GM19468 (cell line): ENCODE measurements around the gene DHRS7C.

Source experiments
- ATAC-seq: cut with Tn5 transposase; IDR thresholded peaks from one replicate; pipeline ENCODE4 v1.9.1; 2021; ENCODE audit warnings: mild to moderate bottlenecking, moderate library complexity, moderate number of reproducible peaks; ENCODE audit not compliant: unreplicated experiment; ENCODE audit errors: extremely low read depth

Gene DHRS7C

DNA sequence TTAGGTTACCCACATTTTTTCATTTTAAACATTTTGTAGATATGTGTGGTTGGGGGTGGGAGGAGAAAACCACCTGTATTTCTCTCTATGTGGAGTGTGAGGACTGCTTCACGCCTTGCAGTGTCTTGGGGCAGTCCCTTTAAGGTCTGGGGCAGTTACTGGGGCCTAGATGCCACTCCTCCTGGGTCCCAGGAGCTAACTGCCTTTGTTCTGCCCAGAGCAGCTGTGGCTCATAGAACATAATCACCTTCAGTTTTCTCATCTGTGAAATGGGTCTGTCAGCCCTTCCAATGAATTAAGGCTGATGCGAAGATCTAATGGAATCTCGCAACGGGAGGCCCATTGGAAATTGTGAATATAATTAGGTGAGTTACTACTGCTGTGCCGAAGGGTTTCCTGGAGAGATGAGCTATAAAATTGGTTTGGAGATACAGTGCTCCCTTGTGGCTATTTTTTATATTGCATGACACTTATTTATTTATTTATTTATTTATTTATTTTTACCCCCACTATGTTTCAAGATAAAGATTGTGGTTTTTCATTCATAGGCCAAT, 22.9 kb downstream of the DHRS7C start:
- ATAC-seq, result no peak

GRCh38 chr17:9767432-9767991, 23.9 kb downstream of the DHRS7C start:
- no peak for ATAC-seq

GRCh38 chr17:9766970-9767369, 24.4 kb downstream of the DHRS7C start:
- ATAC-seq, result no peak

DNA sequence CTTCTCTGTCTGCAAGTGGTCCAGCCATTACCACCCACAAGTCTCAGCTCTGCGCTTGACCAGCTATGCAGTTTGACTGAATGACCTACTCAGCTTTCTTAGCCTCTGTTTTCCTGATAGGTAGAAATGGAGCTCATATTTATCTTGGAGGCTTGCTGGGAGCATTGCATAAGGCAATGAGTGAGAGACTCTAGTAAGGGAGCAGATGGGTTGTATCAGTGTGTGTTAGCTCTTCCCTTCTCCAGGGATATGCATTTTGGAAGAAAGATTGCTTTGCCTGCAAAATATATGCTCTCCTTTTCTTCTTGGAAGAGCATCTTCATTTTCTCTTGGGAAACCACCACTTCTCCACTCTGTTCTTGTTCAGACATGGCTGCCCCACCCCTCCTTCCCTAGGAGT, 26.1 kb downstream of the DHRS7C start:
- ATAC-seq, result no peak

- no peak for ATAC-seq
Measured at GRCh38 chr17:9763643-9764042, 27.7 kb downstream of the DHRS7C start.

DNA sequence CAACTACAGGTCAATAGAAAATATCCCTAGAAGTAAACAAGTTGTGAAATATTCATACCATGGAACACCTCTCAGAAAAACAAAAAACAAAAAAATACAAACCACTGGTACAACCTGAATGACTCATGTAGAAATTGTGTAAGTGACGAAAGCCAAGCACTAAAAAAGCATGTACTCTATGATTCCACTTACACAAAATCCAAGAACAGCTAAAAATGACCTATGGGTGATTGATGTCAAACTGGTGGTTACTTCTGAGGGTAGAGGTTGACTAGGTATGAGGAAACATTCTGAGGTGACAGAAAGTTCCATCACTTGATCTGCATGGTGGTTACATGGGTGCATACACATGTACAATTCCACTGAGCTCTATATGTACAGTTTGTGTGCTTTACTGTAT, 31.1 kb downstream of the DHRS7C start:
- ATAC-seq, result no peak

- no peak for ATAC-seq
Measured at GRCh38 chr17:9755083-9755482, 36.3 kb downstream of the DHRS7C start.

DNA sequence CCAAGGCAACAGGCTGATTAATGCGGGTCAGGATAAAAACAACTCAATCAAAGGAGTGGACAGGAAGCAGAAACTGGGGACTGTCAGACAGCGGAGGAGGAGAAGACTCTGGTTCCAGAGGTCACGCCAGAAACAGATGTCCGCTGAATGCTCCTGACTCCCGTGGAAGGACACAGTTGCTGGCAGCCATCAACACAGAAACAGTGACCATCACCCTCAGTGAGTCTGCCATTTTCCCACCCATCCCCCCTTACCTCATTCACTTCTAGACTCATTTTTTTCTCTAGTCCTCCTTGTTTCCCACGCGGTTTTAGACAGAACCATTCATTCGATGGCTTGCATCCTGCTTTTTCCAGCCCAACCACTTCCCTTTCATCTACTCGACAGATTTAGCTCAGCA, 40.9 kb downstream of the DHRS7C start:
- no peak for ATAC-seq

GRCh38 chr17:9729735-9730420, 61.5 kb downstream of the DHRS7C start:
- no peak for ATAC-seq

DNA sequence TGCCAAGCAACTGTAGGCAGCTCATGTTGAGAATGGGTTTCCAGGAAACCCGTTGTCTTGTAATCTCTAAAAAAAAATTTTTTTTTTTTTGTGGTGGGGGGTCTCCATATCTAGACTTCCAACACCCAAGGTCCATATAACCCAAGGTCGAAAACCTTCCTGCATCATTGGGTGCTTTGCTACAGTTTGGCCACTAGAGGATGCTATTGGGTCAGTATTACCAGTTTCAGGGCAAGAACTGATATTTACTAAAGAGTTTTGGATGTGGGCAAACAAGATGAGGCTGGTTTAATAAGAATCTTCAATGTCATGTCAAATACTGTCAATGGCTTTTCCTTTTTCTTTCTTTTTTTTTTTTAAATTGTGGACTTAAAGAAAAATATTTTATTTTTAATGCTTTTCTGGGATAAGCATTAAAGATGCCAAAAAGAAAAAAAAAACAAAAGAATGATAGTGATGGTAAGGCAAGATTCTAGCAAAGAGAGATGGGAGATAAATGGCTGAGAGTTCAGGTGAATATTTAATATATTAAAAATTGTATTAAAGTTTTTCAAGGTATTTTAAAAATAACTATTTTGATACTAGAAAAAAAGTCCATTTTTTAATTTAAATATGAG, 62.2 kb downstream of the DHRS7C start:
- no peak for ATAC-seq

DNA sequence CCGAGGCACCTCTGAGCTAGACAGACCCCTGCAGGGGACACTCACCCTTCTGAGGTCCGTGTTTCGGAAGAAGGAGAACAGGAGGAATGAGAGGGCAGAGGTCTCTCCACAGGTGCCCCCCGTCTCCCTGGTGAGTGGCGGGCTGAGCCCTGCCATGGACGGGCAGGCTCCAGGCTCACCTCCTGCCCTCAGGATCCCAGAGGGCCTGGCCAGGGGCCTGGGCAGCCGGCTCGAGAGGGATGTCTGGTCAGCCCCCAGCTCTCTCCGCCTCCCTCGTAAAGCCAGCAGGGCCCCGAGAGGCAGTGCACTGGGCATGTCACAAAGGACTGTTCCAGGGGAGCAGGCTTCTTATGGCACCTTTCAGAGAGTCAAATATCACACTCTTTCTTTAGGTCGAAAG, 62.8 kb downstream of the DHRS7C start:
- ATAC-seq, result no peak

GRCh38 chr17:9728005-9728404, 63.4 kb downstream of the DHRS7C start:
- no peak for ATAC-seq

- no peak for ATAC-seq
Measured at GRCh38 chr17:9726291-9726690, 65.1 kb downstream of the DHRS7C start.

- ATAC-seq, result no peak
Measured at GRCh38 chr17:9725575-9725974, 65.8 kb downstream of the DHRS7C start.
